ENCODE results near the gene PRUNE1.

GRCh38 chr1:151036356-151036755 is 28.1 kb downstream of the PRUNE1 start, which contains the start of gene BNIPL:
- TF ChIP-seq CTCF (IDR thresholded peaks at IDR 0.05 in 4 of 5, conservative IDR thresholded peaks at IDR 0.05 in 1 of 5) = no peak
- no peak for TF ChIP-seq POLR2A (IDR thresholded peaks at IDR 0.05)

Data from gastrocnemius medialis (tissue), 4 donors.